GM19463 (cell line): ENCODE data around the gene HDGF.

ENCODE experiments used
- ATAC-seq: cut with Tn5 transposase; IDR thresholded peaks from one replicate; pipeline ENCODE4 v1.9.1; 2021; ENCODE audit warnings: mild to moderate bottlenecking, moderate library complexity; ENCODE audit not compliant: unreplicated experiment

Gene HDGF

GRCh38 chr1:156726549-156727226, 24.8 kb downstream of the HDGF start:
- no peak for ATAC-seq

DNA sequence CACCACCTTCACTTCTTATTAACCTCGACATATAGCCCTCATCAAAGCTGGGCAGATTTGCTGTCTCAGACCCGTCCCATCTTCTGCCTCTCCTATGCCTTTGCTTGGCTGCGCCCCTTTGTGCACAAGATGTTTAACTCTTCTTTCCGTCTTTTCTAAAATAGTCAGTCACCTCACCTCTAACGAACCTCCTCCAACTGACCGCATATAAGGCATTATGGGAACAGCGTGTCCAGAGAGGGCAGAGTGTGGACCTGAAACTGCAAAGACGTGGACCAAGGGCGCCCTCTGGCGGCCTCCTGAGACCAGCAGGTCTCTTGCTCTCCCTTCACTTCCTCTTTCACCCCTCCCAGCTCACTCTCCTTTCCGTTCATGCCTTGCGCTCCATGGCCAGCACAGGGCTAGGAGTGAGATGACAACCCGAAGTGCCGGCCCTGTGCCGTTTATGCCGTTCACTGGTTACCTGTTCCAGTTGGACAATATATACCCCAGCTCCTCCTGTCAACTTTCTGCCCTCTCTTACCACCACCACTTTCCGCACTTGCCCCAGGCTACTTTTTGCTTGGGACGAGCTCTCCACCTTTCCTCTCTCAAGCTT, 25.7 kb downstream of the HDGF start:
- ATAC-seq: no peak

DNA sequence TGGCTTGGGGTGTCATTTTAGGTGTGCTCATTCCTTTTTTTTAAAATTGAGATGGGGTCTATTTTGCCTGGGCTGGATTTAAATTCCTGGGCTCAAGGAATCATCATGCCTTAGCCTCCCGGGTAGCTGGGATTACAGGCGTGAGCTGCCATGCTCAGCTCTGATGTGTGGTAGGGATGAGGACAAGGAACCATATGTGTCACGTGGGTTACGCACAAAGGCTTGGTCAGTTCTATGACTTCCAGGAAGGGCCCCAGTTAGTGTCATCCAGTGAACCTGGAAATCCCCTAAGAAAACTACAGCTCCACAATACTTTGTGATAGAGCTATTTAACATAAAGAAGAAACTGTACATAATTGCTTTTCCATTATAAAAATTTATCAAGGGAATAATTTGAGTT, 29.9 kb downstream of the HDGF start:
- no peak for ATAC-seq

- no peak for ATAC-seq
Measured at GRCh38 chr1:156721131-156721530, 30.3 kb downstream of the HDGF start.

DNA sequence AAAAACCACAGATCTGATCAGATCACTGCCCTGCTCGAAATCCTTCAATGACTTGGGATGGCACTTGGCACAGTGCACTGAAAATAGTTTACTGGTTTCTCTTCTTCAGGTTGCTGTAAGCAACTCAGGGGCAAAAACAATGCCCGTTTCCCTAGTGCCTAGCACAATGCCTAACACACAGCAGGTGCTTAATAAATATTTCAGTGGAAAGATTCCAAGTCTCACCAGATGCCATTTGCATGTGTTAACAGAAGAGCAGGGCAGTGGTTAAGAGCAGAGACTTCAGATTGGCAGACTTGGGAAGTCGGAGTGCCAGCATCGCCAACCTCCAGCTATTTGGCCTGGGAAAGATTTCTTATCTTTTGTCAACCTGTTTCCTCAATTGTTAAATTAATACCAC, 34.1 kb downstream of the HDGF start:
- no peak for ATAC-seq

DNA sequence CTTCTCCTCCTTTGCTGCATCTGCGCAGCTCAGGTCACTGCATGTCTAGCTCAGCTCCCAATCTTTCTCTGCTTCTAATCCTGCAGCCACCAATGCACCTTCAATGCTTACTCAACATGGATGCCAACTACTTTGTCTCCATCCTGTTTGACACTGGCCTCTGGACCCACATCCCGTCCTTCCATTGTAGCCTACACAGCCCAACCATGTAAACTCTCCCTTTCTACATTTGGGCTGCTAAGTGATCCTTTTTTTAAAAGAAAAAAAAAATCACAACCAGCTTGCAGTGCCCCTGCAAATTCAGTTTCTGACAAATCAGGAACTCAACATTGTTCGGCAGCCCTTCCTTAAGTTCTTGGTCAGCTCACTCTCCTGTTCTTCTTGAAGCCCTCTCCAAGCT, 36.6 kb downstream of the HDGF start:
- ATAC-seq: no peak

DNA sequence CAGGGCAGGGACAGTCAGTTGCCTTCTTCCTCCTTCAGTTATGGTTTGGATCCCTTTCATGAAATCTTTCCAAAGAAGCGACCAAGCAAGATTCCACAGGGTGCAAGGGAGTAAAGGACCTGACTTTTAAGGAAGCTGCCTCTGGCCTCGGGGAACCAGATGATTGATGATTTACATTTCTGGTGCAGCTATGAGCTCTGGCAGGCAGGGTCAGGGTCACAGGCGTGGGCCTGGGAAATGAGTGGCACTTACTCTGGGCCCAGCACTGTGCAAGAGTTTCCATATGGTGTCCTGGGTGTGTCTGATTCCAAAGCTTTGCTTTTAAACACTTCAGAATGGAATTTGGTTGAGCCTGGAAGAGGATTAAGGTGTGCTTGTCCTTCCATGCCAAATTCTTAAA, 38.8 kb downstream of the HDGF start:
- no peak for ATAC-seq

GRCh38 chr1:156711011-156711817, 40.3 kb downstream of the HDGF start:
- no peak for ATAC-seq

DNA sequence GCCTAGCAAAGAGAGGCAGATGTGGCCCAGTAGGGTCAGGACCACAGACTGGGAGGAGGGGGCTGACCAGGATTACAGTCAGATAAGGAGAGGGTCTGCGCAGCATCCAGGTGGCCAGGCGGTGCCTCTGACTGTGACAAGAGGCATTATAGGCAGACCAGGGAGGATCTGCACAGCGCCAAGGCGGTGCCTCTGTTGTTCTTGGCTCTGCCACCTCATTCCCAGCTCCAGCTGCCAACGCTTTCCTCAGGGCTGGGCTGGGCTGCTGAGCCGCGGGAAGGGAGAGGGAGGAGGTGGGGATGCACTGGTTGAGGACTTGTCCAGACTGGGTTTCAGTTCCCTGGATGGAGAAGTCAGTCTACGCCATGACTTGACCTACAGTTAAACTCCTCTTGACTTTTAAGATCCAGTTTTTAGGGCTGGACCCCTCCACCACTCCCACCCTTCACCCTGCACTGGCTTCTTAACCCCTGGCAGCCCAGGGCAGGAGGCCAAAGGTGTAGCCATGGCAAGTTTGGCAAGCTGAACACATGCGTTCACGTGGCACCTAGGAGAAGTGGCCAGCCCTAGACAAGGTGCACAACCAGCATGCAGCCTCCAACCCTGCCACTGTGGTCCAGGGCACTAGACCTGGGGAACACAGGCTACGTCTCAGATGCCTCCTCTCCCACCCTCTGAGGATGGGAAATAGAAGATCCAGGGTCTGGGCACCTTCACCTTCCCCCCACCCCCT, 41.6 kb downstream of the HDGF start:
- ATAC-seq: no peak

- no peak for ATAC-seq
Measured at GRCh38 chr1:156709031-156709430, 42.4 kb downstream of the HDGF start.

- no peak for ATAC-seq
Measured at GRCh38 chr1:156708218-156708661, 43.2 kb downstream of the HDGF start.

DNA sequence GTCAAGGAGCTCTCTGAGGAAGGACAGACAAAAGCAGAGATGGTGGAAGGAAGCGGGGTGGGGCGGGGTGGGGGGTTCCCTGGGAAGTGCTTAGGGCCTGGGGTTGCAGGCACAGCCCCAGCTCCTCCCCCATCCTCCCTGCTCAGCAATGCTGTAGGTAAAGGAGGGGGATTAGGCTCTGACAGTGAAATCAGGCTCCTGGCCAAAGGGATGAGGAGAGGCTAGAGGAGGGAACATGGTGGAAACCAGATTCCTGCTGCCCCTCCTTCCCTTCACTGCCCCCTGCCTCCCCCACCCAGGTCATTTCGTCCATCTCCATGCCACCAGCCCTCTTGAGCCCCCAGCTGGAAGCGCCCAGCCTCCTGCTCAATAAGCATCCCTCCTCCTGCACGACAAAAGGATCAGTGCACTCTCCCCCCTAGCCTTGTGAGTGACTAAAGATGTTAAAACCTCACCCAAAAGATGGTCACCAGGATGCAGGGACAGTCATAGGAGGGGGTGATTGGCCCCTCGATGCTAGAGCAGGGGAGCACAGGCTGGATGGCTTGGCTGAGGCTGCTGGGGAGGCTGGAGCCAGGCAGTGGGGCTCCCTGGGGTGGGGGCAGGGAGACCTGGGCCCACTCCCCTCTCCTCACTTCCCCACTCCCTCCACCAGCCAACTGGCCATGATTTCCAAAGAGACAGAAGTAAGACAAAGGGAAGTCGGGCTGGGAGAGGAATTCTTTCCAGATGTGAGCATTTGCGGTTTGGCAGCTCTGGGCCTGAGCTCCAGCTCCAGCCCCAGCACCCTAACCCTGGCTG, 43.9 kb downstream of the HDGF start:
- no peak for ATAC-seq

- ATAC-seq: no peak
Measured at GRCh38 chr1:156706657-156707416, 44.6 kb downstream of the HDGF start.

GRCh38 chr1:156705918-156706656, 45.4 kb downstream of the HDGF start:
- ATAC-seq: no peak

DNA sequence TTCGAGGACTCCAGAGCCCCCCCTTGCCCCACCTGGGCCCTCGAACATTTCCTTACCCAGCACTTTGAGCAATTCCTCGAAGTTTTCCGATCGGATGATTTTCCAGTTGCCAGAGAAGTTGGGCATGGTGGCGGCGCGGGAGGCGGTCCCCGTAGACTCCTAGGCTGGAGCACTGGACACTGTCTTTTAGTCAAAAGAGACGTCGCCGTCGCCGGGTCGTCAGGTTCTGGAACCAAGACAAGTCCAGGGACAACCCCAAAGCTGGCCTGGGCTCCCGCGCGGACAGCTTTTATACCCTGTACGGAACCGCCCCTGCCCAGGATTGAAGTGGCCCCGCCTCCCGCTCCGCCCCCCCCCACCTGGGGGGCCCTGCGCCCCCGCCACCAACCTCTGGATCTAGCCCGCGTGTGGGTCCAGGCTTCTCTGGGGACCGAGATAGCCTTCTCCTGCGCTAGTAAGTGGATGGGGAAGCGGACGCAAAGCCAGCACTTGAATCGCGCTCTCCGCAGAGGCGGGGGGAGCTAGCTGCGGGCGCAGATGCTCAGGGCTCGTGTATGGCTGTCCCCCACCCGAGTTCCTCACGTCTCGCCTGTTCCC, 46.1 kb downstream of the HDGF start, which contains the start of gene CRABP2:
Gene CRABP2, minus strand, starts transcription at position 263 of the 597 bp plus-strand sequence. Its CDS starts 137 bp downstream, at position 126.
- ATAC-seq: no peak

DNA sequence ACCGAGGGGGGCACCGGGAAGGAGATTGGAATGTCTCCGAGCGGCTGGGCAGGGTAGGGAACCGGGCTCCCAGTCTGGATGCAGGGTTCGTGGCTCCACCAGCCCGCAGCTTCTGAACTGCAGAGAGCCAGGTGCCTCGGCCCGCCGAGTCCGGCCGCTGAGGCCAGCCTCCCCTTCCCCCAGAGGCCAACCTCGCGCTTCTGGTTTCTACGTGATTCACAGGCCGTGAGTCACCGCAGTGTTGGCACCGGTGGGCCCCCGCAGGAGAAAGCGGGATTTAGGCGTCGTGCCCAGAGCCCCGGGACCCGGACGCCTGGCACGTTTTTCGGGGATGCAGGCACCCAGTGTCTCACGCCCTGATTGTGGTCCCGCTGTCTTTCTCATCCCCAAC, 46.5 kb downstream of the HDGF start:
- no peak for ATAC-seq

DNA sequence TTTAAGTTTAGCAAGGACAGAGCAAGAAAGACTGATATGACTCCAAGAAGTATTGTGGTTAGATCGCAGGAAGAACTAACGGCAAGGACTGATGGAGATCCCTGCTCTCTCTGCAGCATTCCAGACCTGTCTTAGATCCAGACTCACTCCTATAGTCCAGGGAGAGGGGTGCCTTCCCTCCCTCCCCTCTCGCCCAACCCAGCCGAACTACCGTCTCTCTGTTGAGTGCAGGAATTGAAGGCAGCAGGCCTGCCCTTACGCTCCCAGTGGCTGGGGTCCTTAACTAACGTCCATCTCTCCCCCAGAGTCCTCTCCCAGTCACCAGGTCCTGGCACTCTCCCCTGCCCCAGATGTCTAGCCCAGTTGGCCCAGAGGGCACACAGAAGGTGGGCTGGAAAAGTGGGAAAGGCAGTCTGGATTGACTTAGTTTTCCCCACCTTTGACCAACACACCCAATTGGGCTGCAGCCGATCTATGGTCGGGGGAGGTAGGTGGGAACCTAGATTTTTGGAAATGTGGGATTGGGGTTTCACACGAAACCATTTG, 47.2 kb downstream of the HDGF start:
- no peak for ATAC-seq

- ATAC-seq: no peak
Measured at GRCh38 chr1:156703741-156704140, 47.7 kb downstream of the HDGF start.
